Erythroblast (primary cell): ENCODE data around the gene NOP53.
"Not testable (repeated sequence)": the region's sequence is repeated elsewhere in the genome, so short reads cannot be mapped to it uniquely, and the experiment has no call there.

Source experiments
- GATA1 ChIP-seq: IDR thresholded peaks from 2 replicates; pipeline ENCODE4 v1.6.1; 2011; ENCODE audit warnings: low read depth, mild to moderate bottlenecking, control low read depth, low read length, moderate library complexity
- POLR2A ChIP-seq: IDR thresholded peaks from 2 replicates; pipeline ENCODE4 v1.6.1; 2011; ENCODE audit warnings: mild to moderate bottlenecking, low read length

DNA sequence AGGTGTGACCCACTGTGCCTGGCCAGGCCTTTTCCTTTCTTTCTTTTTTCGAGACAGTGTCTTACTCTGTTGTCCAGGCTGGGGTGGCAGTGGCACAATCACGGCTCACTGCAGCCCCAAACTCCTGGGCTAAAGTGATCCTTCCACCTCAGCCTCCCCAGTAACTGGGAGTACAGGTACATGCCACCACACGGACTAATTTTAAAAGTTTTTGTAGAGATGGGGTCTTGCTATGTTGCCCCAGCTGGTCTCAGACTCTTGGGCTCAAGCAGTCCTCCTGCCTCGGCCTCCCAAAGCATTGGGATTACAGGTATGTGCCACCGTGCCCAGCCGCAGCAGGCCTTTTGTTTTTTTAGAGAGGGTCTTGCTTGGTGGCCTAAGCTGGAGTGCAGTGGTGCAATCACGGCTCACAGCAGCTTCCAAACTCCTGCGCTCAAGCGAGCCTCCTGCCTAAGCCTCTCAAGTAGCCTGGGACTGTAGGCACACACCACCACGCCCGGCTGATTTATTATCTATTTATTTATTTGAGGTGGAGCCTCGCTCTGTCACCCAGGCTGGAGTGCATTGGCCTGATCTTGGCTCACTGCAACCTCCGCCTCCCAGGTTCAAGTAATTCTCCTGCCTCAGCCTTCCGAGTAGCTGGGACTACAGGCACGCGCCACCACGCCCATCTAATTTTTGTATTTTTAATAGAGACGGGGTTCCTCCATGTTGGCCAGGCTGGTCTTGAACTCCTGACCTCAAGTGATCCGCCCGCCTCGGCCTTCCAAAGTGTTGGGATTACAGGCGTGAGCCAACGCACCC, 32.1 kb downstream of the NOP53 start:
- not testable (repeated sequence) for TF ChIP-seq POLR2A, GATA1
